ENCODE results near the gene INSYN2B. TPM values are rescaled to one million over a fixed set of nuclear protein-coding genes. Genes with fewer than 3 reads are reported as not detected.

INSYN2B gene
- 3.0 and 8.0 TPM in 2 replicates for total RNA-seq

GRCh38 chr5:169980418-169981053 is at the start of gene INSYN2B:
TSS of gene INSYN2B (minus strand) at chr5:169980495. CDS start at chr5:169883898, 96,597 bp downstream.
- peak; percentile 95 for DNase-seq (ENCODE audit: extremely low read depth, low read depth, low spot score)

- DNase-seq (ENCODE audit: extremely low read depth, low read depth, low spot score), result no peak
Measured at GRCh38 chr5:170028124-170028523, 47.8 kb upstream of the INSYN2B start.

DNA sequence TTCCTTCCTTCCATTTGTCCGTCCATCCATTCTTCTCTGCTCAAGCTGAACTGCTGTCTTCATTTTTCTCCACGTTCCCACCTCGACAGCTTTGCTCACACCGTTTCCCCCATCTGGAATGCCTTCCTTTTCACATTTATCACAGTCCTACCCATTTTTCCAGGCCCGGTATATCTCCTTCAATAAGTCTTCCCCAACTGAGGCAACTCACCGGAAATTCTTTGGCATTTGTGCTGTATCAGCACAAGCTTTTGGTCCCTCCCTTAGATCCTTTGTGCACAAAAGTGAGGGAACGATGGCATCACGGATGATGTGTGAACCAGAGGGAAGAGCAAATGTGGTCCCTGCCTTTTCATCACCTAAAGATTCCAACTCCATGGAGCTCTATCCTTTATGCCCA is 45.6 kb upstream of the INSYN2B start:
- no peak for DNase-seq (ENCODE audit: extremely low read depth, low read depth, low spot score)

DNA sequence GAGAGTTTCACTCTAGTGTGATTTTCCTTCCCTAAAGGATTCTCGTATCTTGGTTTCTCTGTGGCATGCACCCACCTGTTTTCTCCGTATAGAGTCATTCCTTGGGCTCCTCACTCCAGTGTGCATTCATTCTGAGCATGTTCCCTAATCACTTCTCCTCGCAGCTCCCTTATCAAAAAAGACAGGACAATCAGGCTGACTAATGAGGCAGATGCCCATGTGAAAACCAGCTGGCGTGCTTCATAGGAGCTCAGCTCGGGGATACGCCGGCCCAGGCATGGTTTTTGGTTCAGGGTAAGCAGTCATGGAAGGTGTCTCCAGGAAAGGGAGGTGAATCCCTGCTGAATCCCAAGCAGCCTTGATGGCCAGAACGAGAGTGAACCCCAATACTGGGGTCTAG is 41.2 kb upstream of the INSYN2B start:
- DNase-seq (ENCODE audit: extremely low read depth, low read depth, low spot score), result no peak

- DNase-seq (ENCODE audit: extremely low read depth, low read depth, low spot score), result no peak
Measured at GRCh38 chr5:170020423-170020822, 40.1 kb upstream of the INSYN2B start.

DNA sequence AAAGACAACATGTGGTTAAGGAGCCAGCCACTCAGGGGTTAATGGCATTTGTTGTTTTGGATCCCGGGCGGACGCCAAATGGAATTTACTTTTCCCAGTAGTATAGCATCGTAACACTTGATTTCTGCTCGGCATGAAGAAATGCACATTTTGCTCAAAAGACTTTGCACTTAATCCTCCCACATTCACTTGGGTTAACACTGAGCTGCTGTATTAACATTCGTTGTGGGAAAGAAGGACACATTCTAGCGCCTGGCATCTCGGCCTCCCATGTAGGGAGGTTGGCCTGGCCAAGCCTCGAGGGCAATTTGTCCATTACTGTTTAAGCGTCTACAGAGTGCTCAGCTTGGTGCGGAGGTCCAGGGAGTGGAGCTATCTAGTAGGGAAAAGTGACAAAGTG is 32.3 kb upstream of the INSYN2B start:
- DNase-seq (ENCODE audit: extremely low read depth, low read depth, low spot score), result no peak

GRCh38 chr5:170011751-170012150 is 31.5 kb upstream of the INSYN2B start:
- DNase-seq (ENCODE audit: extremely low read depth, low read depth, low spot score), result no peak

DNA sequence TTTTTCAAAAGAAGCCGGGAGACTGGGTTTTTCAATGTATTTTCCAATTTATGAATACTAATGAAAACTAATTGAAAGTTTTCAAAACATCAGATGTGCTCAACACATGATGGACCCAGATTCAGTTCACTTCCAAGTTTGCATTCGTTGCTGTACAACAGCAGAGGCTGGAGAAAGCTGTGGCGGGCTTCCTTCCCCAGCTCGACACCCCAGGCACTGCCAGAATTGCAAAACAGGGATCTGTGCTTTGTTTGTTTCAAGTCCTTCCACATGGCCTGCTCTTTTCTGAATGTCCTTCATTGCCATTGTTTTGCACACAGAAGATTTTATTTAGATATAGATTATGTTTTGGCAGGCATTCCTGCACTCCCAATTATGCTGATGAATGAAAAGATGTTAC is 30.3 kb upstream of the INSYN2B start:
- no peak for DNase-seq (ENCODE audit: extremely low read depth, low read depth, low spot score)

- DNase-seq (ENCODE audit: extremely low read depth, low read depth, low spot score), result no peak
Measured at GRCh38 chr5:170008376-170008775, 28.1 kb upstream of the INSYN2B start.

DNA sequence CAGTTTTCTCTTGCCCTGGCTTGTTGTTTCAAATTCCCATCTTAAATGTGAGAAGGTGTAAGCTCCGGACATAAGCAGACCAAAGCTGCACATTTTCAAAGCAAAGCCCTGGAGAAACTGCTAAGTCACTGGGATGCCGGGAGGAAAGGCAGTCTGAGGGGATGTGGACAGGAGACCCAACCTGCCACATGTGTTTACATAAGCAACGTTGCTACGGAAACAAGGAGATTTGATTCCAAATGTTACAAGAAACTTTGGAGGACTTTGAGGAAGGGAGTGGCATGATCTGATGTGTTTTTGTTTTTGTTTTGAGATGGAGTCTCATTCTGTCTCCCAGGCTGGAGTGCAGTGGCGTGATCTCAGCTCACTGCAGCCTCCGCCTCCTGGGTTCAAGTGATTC is 25.7 kb upstream of the INSYN2B start:
- no peak for DNase-seq (ENCODE audit: extremely low read depth, low read depth, low spot score)

DNA sequence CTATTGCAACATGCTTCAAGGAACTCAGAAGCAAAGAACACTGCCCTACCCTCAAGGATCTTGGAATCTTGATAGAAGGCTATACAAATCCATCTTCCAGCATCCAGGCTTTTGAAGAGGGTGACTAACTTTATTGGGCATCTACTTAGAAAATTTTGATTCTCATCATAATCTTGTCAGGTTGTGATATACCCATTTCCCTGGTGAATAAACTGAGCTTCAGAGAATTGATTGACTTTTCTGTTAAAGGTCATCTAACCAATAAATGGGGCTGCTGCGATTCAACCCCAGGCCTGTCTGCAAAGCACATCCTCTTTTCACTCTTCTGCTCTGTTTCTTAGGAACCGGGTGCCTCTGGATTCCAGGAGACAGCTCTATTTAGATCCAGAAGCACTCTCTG is 19.9 kb upstream of the INSYN2B start:
- DNase-seq (ENCODE audit: extremely low read depth, low read depth, low spot score), result no peak

GRCh38 chr5:169999621-170000020 is 19.3 kb upstream of the INSYN2B start:
- DNase-seq (ENCODE audit: extremely low read depth, low read depth, low spot score), result no peak

DNA sequence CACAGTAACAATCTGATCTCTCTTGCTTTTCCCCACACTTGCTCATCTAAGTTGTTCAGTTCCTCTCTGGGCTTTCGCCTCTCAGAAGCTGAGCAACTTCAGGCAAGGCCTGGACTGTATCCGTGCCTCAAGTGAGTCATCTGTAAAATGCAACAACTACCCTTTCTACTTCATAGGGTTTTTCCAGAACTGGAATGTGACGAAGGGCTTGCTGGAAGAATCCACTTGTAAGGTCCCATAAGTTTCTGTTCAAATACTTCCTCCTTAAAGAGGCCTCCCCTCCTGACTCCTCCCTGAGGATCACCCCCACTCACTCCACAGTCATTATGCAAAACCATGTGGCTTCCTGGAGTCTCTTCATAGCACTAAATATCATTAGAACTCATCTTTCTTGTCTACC is 17.5 kb upstream of the INSYN2B start:
- no peak for DNase-seq (ENCODE audit: extremely low read depth, low read depth, low spot score)

GRCh38 chr5:169993485-169993790 is 13.1 kb upstream of the INSYN2B start:
- DNase-seq (ENCODE audit: extremely low read depth, low read depth, low spot score), result no peak

GRCh38 chr5:169992789-169993484 is 12.6 kb upstream of the INSYN2B start:
- DNase-seq (ENCODE audit: extremely low read depth, low read depth, low spot score), result no peak

GRCh38 chr5:169991115-169991869 is 11.0 kb upstream of the INSYN2B start:
- no peak for DNase-seq (ENCODE audit: extremely low read depth, low read depth, low spot score)

DNA sequence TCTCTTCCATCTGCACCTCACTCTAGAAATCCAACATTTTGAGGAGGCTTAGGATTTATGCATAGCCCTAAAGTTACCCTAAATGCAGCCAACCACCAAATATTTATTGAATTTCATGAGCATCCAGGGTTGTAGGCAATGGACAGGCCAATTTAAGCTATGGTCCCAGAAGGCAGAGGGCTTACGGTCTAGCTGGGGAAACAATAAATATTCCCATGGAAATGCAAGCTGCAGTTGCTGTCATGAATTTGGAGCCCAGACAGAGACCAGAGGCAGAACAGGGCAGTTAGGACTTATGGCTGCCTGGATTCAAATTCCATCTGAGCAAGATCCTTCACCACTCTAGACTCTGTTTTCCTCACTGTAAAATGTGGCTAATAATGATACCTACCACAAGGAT is 9.1 kb upstream of the INSYN2B start:
- no peak for DNase-seq (ENCODE audit: extremely low read depth, low read depth, low spot score)

GRCh38 chr5:169988947-169989346 is 8.7 kb upstream of the INSYN2B start:
- DNase-seq (ENCODE audit: extremely low read depth, low read depth, low spot score), result no peak

- DNase-seq (ENCODE audit: extremely low read depth, low read depth, low spot score), result no peak
Measured at GRCh38 chr5:169988206-169988605, 7.9 kb upstream of the INSYN2B start.

GRCh38 chr5:169979871-169980270 is 424 bp downstream of the INSYN2B start:
- DNase-seq (ENCODE audit: extremely low read depth, low read depth, low spot score), result no peak

- DNase-seq (ENCODE audit: extremely low read depth, low read depth, low spot score), result no peak
Measured at GRCh38 chr5:169978714-169979113, 1.6 kb downstream of the INSYN2B start.

- DNase-seq (ENCODE audit: extremely low read depth, low read depth, low spot score), result no peak
Measured at GRCh38 chr5:169974121-169974770, 6.0 kb downstream of the INSYN2B start.
